Measurements from ENCODE around the gene NECTIN1.
A peak's percentile ranks its signal among the peaks of the same experiment; 100 is the strongest.

NECTIN1 gene

GRCh38 chr11:119624102-119624615 is 104.8 kb downstream of the NECTIN1 start:
- FAIRE-seq (no peak), DNase-seq (ENCODE audit: insufficient read length, low spot score) (peak; percentile 39)

- no peak for DNase-seq (ENCODE audit: insufficient read length, low spot score)
- FAIRE-seq = no peak
Measured at GRCh38 chr11:119623682-119624081, 105.3 kb downstream of the NECTIN1 start.

GRCh38 chr11:119622454-119623143 is 106.4 kb downstream of the NECTIN1 start:
- FAIRE-seq (no peak), DNase-seq (ENCODE audit: insufficient read length, low spot score) (no peak)

- FAIRE-seq = no peak
- DNase-seq (ENCODE audit: insufficient read length, low spot score) = no peak
Measured at GRCh38 chr11:119619665-119620064, 109.3 kb downstream of the NECTIN1 start.

- FAIRE-seq (no peak), DNase-seq (ENCODE audit: insufficient read length, low spot score) (no peak)
Measured at GRCh38 chr11:119618208-119618909, 110.6 kb downstream of the NECTIN1 start.

GRCh38 chr11:119617340-119617713 is 111.7 kb downstream of the NECTIN1 start:
- no peak for FAIRE-seq
- no peak for DNase-seq (ENCODE audit: insufficient read length, low spot score)

GRCh38 chr11:119616586-119617339 is 112.2 kb downstream of the NECTIN1 start:
- DNase-seq (ENCODE audit: insufficient read length, low spot score) (no peak), FAIRE-seq (no peak)

GRCh38 chr11:119615882-119616196 is 113.2 kb downstream of the NECTIN1 start:
- FAIRE-seq (no peak), DNase-seq (ENCODE audit: insufficient read length, low spot score) (no peak)

GRCh38 chr11:119615003-119615881 is 113.8 kb downstream of the NECTIN1 start:
- FAIRE-seq (peak; percentile 90), DNase-seq (ENCODE audit: insufficient read length, low spot score) (peak; percentile 78)

- FAIRE-seq = no peak
- DNase-seq (ENCODE audit: insufficient read length, low spot score) = no peak
Measured at GRCh38 chr11:119614222-119615002, 114.6 kb downstream of the NECTIN1 start.

GRCh38 chr11:119612814-119613213 is 116.2 kb downstream of the NECTIN1 start:
- DNase-seq (ENCODE audit: insufficient read length, low spot score) (no peak), FAIRE-seq (no peak)

GRCh38 chr11:119610836-119611426 is 118.1 kb downstream of the NECTIN1 start:
- DNase-seq (ENCODE audit: insufficient read length, low spot score) (no peak), FAIRE-seq (no peak)

- DNase-seq (ENCODE audit: insufficient read length, low spot score) (no peak), FAIRE-seq (no peak)
Measured at GRCh38 chr11:119608781-119609180, 120.2 kb downstream of the NECTIN1 start.

- DNase-seq (ENCODE audit: insufficient read length, low spot score) = no peak
- FAIRE-seq = no peak
Measured at GRCh38 chr11:119608201-119608600, 120.8 kb downstream of the NECTIN1 start.

- DNase-seq (ENCODE audit: insufficient read length, low spot score) (no peak), FAIRE-seq (no peak)
Measured at GRCh38 chr11:119607726-119608125, 121.3 kb downstream of the NECTIN1 start.

GRCh38 chr11:119605137-119605665 is 123.8 kb downstream of the NECTIN1 start:
- no peak for FAIRE-seq
- no peak for DNase-seq (ENCODE audit: insufficient read length, low spot score)

GRCh38 chr11:119602745-119603373 is 126.1 kb downstream of the NECTIN1 start:
- DNase-seq (ENCODE audit: insufficient read length, low spot score) (no peak), FAIRE-seq (no peak)

GRCh38 chr11:119599864-119600541 is 129.0 kb downstream of the NECTIN1 start:
- DNase-seq (ENCODE audit: insufficient read length, low spot score) = no peak
- no peak for FAIRE-seq
